Gastrocnemius medialis (tissue), 4 donors: ENCODE data around the gene RAB22A. TPM values are rescaled to one million over a fixed set of nuclear protein-coding genes. Genes with fewer than 3 reads are reported as not detected.

Experiments used
- ATAC-seq, 2 donors: fragments of 150-250 bp; one replicate each; pipeline ENCODE4 v1.9.1; 2016
- DNase-seq, 2 donors: peaks; one replicate each; pipeline ENCODE4 v3.0.0-alpha.2; 2019
- H3K27ac ChIP-seq, 4 donors: fragments of 200-600 bp; sonication (generic); 1 replicate in 1 of 4; 2 replicates in 3 of 4; pipeline ENCODE4 v1.5.1; 2016 to 2018; ENCODE audit warnings: mild to moderate bottlenecking in 2 of 4, moderate library complexity in 1 of 4
- H3K27me3 ChIP-seq, 3 donors: fragments of 200-600 bp; sonication (generic) in 2 of 3; 1 replicate in 1 of 3; 2 replicates in 2 of 3; pipeline versions ENCODE4 v1.5.1 to v1.6.0; 2016 to 2019; ENCODE audit warnings: mild to moderate bottlenecking in 1 of 3, moderate library complexity in 1 of 3
- H3K36me3 ChIP-seq, 2 donors: fragments of 200-600 bp; sonication (generic) in 1 of 2; one replicate each; pipeline ENCODE4 v1.5.1; 2017 to 2018
- H3K4me1 ChIP-seq, 2 donors: fragments of 200-600 bp; sonication (generic) in 1 of 2; one replicate each; pipeline ENCODE4 v1.5.1; 2016 to 2017; ENCODE audit warnings: mild to moderate bottlenecking in 2 of 2
- H3K4me3 ChIP-seq, 4 donors: fragments of 200-600 bp; sonication (generic) in 3 of 4; 1 replicate in 1 of 4; 2 replicates in 3 of 4; pipeline ENCODE4 v1.5.1; 2016 to 2019; ENCODE audit warnings: mild to moderate bottlenecking in 2 of 4
- H3K9me3 ChIP-seq, 3 donors: fragments of 200-600 bp; sonication (generic) in 2 of 3; 1 replicate in 1 of 3; 2 replicates in 2 of 3; pipeline ENCODE4 v1.5.1; 2016 to 2019
- CTCF ChIP-seq, 5 experiments: fragments of 450-650 bp in 3 of 5; fragments of 200-600 bp in 2 of 5; sonication (generic) in 2 of 5; IDR thresholded peaks in 4 of 5; conservative IDR thresholded peaks in 1 of 5; 1 replicate in 4 of 5; 2 replicates in 1 of 5; pipeline ENCODE4 v1.5.1; 2016 to 2019; ENCODE audit warnings: antibody characterized with exemption in 5 of 5, mild to moderate bottlenecking in 3 of 5, moderate library complexity in 3 of 5
- POLR2A ChIP-seq, 2 donors: fragments of 450-650 bp; IDR thresholded peaks; one replicate each; pipeline ENCODE4 v1.6.1; 2017; ENCODE audit warnings: antibody characterized with exemption in 2 of 2, mild to moderate bottlenecking in 2 of 2, moderate library complexity in 2 of 2
- in situ Hi-C, 4 donors: fragments of 200-750 bp; cut with MboI; loops; one replicate each; pipeline versions ENCODE4 v1.15.0 to v1.8.0; 2017; ENCODE audit warnings: low sequenced_read_pairs in 4 of 4
- intact Hi-C: fragments of 100-400 bp; cut with DNase I; formaldehyde crosslinking; loops from one replicate; pipeline ENCODE4 v1.15.1; 2023; ENCODE audit warnings: low total_unique reads
- total RNA-seq, 4 donors: library from RNA; depleted of rRNA; stranded (reverse); fragments of >200 nt; gene quantifications; one replicate each; pipeline versions ENCODE4 v1.1.0 to v1.2.3, GENCODE V29; 2016

RAB22A gene
- total RNA-seq, 4 donors from 2014 or later = 8.0 to 10.9 (median 9.3) TPM

DNA sequence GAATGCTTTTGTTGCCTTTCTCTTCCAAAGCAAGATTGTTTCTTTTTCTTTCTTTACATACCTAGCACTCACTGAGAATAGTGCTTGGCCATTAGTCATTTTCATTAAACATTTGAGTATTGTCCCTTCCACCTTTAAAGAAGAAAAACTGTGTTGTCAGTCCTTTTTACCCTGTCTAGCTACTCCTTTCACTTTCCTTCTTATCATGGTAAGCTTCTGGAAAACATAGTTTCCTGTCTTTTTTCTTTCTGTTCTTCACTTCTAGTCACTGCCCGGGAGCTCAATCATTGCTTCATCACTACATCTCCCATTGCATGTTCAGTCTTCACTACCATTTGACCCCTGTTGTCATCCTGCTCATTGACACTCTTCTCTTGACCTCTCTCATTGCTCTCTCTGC lies 91.6 kb downstream of the RAB22A start:
- Histone ChIP-seq H3K9me3 (no peaks in the 10 kb centered on the region), H3K27me3 (no peaks in the 10 kb centered on the region), H3K4me1 (peaks cover 74 to 86% of the 10 kb centered on the region in 2 donors), H3K36me3 (no peaks in the 10 kb centered on the region), H3K27ac (no peak overlapping the region), H3K4me3 (no peak overlapping the region)
- in situ Hi-C loops = no loop called here
- ATAC-seq (no peak), DNase-seq (no peak)
- TF ChIP-seq POLR2A (IDR thresholded peaks at IDR 0.05) (no peak), CTCF (IDR thresholded peaks at IDR 0.05 in 4 of 5, conservative IDR thresholded peaks at IDR 0.05 in 1 of 5) (no peak)
- intact Hi-C loops = loop anchor here (10.0 kb wide), 2 partner anchors 494 to 644 kb away; partner anchors contain the start of gene PRELID3B

GRCh38 chr20:58402305-58402704 lies 92.8 kb downstream of the RAB22A start:
- TF ChIP-seq CTCF (IDR thresholded peaks at IDR 0.05 in 4 of 5, conservative IDR thresholded peaks at IDR 0.05 in 1 of 5) (no peak), POLR2A (IDR thresholded peaks at IDR 0.05) (no peak)
- in situ Hi-C loops (no loop called here), intact Hi-C loops (loop anchor here (10.0 kb wide), 2 partner anchors 492 to 642 kb away; partner anchors contain the start of gene PRELID3B)

DNA sequence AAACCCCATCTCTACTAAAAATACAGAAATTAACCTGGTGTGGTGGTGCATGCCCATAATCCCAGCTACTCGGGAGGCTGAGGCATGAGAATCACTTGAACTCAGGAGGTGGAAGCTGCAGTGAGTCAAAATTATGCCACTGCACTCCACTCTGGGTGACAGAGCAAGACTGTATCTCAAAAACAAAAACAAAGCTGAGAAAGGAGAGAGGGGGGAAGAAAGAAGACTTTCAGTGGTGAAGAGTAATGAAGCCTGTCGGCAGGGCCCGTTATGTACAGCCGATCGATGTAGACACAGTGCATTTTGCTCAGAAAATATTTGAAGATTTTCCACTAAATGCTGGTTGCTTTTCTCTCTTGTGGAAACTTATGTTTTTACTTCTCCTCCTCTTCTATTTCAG lies 93.3 kb downstream of the RAB22A start:
- TF ChIP-seq CTCF (IDR thresholded peaks at IDR 0.05 in 4 of 5, conservative IDR thresholded peaks at IDR 0.05 in 1 of 5) (no peak), POLR2A (IDR thresholded peaks at IDR 0.05) (no peak)
- no peak for DNase-seq
- peaks cover 83 to 87% of the 10 kb centered on the region in 2 donors for H3K4me1 ChIP-seq
- in situ Hi-C loops = no loop called here
- no peak overlapping the region for H3K4me3 ChIP-seq
- ATAC-seq = no peak
- H3K27ac ChIP-seq = peak overlapping the region in 1 of 4 donors; percentile 15
- intact Hi-C loops = loop anchor here (10.0 kb wide), 2 partner anchors 492 to 642 kb away; partner anchors contain the start of gene PRELID3B
- no peaks in the 10 kb centered on the region for H3K9me3 ChIP-seq
- H3K36me3 ChIP-seq = no peaks in the 10 kb centered on the region
- no peaks in the 10 kb centered on the region for H3K27me3 ChIP-seq

More at GRCh38 chr20:58402305-58402704, 92.8 kb downstream of the RAB22A start:
- Histone ChIP-seq H3K4me3 (no peak overlapping the region), H3K9me3 (no peaks in the 10 kb centered on the region), H3K27me3 (no peaks in the 10 kb centered on the region), H3K27ac (no peak overlapping the region), H3K36me3 (no peaks in the 10 kb centered on the region), H3K4me1 (peaks cover 80 to 86% of the 10 kb centered on the region in 2 donors)
- ATAC-seq (no peak), DNase-seq (no peak)

GRCh38 chr20:58403272-58403671 lies 93.8 kb downstream of the RAB22A start:
- no peaks in the 10 kb centered on the region for H3K9me3 ChIP-seq
- H3K27ac ChIP-seq = peak overlapping the region in 1 of 4 donors; percentile 15
- ATAC-seq (no peak), DNase-seq (no peak)
- peaks cover 83 to 87% of the 10 kb centered on the region in 2 donors for H3K4me1 ChIP-seq
- H3K27me3 ChIP-seq = no peaks in the 10 kb centered on the region
- H3K4me3 ChIP-seq = no peak overlapping the region
- no peaks in the 10 kb centered on the region for H3K36me3 ChIP-seq
- intact Hi-C loops = loop anchor here (10.0 kb wide), 2 partner anchors 492 to 642 kb away; partner anchors contain the start of gene PRELID3B
- TF ChIP-seq POLR2A (IDR thresholded peaks at IDR 0.05) = no peak
- no peak for TF ChIP-seq CTCF (IDR thresholded peaks at IDR 0.05 in 4 of 5, conservative IDR thresholded peaks at IDR 0.05 in 1 of 5)
- in situ Hi-C loops = no loop called here
